Iris pigment epithelial cell (primary cell): ENCODE results near the gene IFITM10.

ENCODE experiments used
- DNase-seq: peaks from one replicate; pipeline ENCODE4 v3.0.0-alpha.2; 2011; ENCODE audit warnings: low read depth

Gene IFITM10

GRCh38 chr11:1740786-1741530 lies 9.4 kb downstream of the IFITM10 start:
- DNase-seq, result no peak

- no peak for DNase-seq
Measured at GRCh38 chr11:1739576-1739975, 10.8 kb downstream of the IFITM10 start.

- no peak for DNase-seq
Measured at GRCh38 chr11:1738380-1738779, 12.0 kb downstream of the IFITM10 start.

- no peak for DNase-seq
Measured at GRCh38 chr11:1737080-1737757, 13.2 kb downstream of the IFITM10 start.

- DNase-seq, result no peak
Measured at GRCh38 chr11:1736447-1736992, 13.9 kb downstream of the IFITM10 start.

GRCh38 chr11:1735271-1735670 lies 15.1 kb downstream of the IFITM10 start:
- no peak for DNase-seq

- DNase-seq, result no peak
Measured at GRCh38 chr11:1734641-1735081, 15.7 kb downstream of the IFITM10 start.

GRCh38 chr11:1733716-1734640 lies 16.4 kb downstream of the IFITM10 start:
- DNase-seq, result no peak

- no peak for DNase-seq
Measured at GRCh38 chr11:1733009-1733715, 17.2 kb downstream of the IFITM10 start.

GRCh38 chr11:1732418-1733008 lies 17.9 kb downstream of the IFITM10 start:
- DNase-seq, result no peak

- no peak for DNase-seq
Measured at GRCh38 chr11:1731451-1732059, 18.8 kb downstream of the IFITM10 start.

- DNase-seq, result no peak
Measured at GRCh38 chr11:1730059-1730629, 20.3 kb downstream of the IFITM10 start.

GRCh38 chr11:1729692-1730011 lies 20.7 kb downstream of the IFITM10 start:
- DNase-seq, result no peak

GRCh38 chr11:1728931-1729691 lies 21.3 kb downstream of the IFITM10 start:
- no peak for DNase-seq

- no peak for DNase-seq
Measured at GRCh38 chr11:1728301-1728700, 22.1 kb downstream of the IFITM10 start.

GRCh38 chr11:1727861-1728260 lies 22.5 kb downstream of the IFITM10 start:
- no peak for DNase-seq

- no peak for DNase-seq
Measured at GRCh38 chr11:1727096-1727690, 23.2 kb downstream of the IFITM10 start.

GRCh38 chr11:1719781-1720180 lies 30.6 kb downstream of the IFITM10 start:
- DNase-seq, result no peak

GRCh38 chr11:1718326-1718725 lies 32.1 kb downstream of the IFITM10 start:
- DNase-seq, result no peak
